ENCODE data around the gene HES3. TPM values are rescaled to one million over a fixed set of nuclear protein-coding genes. Genes with fewer than 3 reads are reported as not detected.

Gene HES3
- total and polyA plus RNA-seq, 10 of the 15 experiments (the other 5 are each of a cell fraction or from before 2014, with no cell fraction given), result not detected

GRCh38 chr1:6205849-6206519, 38.0 kb upstream of the HES3 start, which contains the start of gene RNF207 (continued):
- TF ChIP-seq PRDM15 (CRISPR knock-in tag; IDR thresholded peaks at IDR 0.05) (no peak), HSF1 (IDR thresholded peaks at IDR 0.05; ENCODE audit: low read depth, low read length) (no peak), ATF2 (IDR thresholded peaks at IDR 0.05; ENCODE audit: low read length) (no peak), SREBF2 (IDR thresholded peaks at IDR 0.05; ENCODE audit: low read length) (no peak), MLLT1 (IDR thresholded peaks at IDR 0.05) (no peak), SPI1 (IDR thresholded peaks at IDR 0.05; ENCODE audit: borderline replicate concordance, insufficient read depth, low read depth, low read length) (no peak), SRF (IDR thresholded peaks at IDR 0.05; ENCODE audit: low read depth in 2 of 2, low read length in 2 of 2) (no peak), RCOR1 (conservative IDR thresholded peaks at IDR 0.05; ENCODE audit: low read depth, low read length) (no peak), ZNF592 (IDR thresholded peaks at IDR 0.05) (no peak), GABPA (IDR thresholded peaks at IDR 0.05; ENCODE audit: low read depth) (no peak), ZNF622 (IDR thresholded peaks at IDR 0.05) (no peak), REST (IDR thresholded peaks at IDR 0.05; ENCODE audit: low read depth, low read length) (no peak)

Measured in GM12878 (cell line).